SH-SY5Y (cell line): ENCODE data around the gene SIGLEC7.

Experiments
- GATA2 ChIP-seq: IDR thresholded peaks from 2 replicates; pipeline ENCODE4 v1.6.1; 2011; ENCODE audit warnings: mild to moderate bottlenecking, low read depth, low read length
- GATA3 ChIP-seq: IDR thresholded peaks from 2 replicates; pipeline ENCODE4 v1.6.1; 2011; ENCODE audit warnings: low read depth, mild to moderate bottlenecking, low read length, moderate library complexity

GRCh38 chr19:51192689-51193088 lies 50.6 kb downstream of the SIGLEC7 start:
- TF ChIP-seq GATA2 (no peak), GATA3 (no peak)
